Measurements from ENCODE around the gene RAB3IP. TPM values are rescaled to one million over a fixed set of nuclear protein-coding genes. Genes with fewer than 3 reads are reported as not detected.

The RAB3IP gene, protein sequence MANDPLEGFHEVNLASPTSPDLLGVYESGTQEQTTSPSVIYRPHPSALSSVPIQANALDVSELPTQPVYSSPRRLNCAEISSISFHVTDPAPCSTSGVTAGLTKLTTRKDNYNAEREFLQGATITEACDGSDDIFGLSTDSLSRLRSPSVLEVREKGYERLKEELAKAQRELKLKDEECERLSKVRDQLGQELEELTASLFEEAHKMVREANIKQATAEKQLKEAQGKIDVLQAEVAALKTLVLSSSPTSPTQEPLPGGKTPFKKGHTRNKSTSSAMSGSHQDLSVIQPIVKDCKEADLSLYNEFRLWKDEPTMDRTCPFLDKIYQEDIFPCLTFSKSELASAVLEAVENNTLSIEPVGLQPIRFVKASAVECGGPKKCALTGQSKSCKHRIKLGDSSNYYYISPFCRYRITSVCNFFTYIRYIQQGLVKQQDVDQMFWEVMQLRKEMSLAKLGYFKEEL
- total RNA-seq (ENCODE audit: unreplicated experiment) = 18.2 TPM
- long read RNA-seq, partial matches to known transcripts = 1 of 6 reads
- long read RNA-seq, other reads (novel, unspliced or antisense) = 0 of 6 reads

DNA sequence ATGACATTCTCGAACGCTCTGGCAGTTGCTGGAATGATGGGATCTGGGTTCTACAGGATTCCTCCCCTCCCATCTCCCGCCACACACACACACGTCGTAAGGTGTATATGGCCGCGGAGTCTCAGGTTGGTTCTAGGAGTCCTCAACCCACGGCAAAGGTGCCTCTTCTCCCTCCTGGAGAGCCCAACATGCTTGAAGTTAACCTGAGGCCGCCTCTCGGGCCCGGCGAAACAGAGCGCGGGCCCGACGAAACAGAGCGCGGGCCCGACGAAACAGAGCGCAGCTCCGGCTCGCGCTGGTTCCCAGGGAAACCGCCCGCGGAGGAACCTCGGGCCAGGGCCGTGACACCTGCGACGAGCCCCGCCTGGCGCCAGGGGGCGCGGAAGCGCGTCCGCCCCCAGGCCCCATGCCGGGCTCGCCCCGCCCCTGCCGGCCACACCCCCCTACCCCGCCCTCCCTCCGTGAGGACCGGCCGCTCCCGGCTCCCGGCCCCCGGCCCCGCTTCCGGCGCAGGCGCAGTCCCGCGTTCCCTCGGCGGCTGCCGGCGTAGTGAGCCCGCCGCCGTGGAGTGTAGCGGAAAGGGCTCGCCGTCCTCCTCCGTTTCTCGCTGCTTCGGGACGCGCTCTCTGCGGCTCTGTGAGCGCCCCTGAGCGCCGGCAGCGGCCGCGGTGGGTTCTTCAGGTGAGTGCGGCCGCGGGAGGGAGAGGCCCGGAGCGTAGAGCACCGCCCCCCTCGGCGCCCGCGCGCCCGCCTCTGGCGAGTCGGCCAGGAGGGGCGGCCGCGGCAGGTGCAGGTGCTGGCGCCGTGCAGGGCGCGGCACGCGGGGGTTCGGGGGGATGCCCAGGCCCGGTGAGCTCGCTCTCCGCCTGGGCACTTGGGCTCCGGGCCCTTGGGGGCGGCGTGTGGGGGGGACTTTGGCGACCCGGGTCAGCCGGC, at the start of gene RAB3IP:
Gene RAB3IP, plus strand, starts transcription at position 510 of the 936 bp plus-strand sequence. CDS start 16,549 bp downstream, outside the sequence.
- no peaks in the 10 kb centered on the region for H3K36me3 Mint-ChIP-seq (ENCODE audit: unreplicated experiment)
- peak within 1 kb of the TSS; percentile 98 for H3K4me3 Mint-ChIP-seq (ENCODE audit: unreplicated experiment)
- TF ChIP-seq, protein P1, sequence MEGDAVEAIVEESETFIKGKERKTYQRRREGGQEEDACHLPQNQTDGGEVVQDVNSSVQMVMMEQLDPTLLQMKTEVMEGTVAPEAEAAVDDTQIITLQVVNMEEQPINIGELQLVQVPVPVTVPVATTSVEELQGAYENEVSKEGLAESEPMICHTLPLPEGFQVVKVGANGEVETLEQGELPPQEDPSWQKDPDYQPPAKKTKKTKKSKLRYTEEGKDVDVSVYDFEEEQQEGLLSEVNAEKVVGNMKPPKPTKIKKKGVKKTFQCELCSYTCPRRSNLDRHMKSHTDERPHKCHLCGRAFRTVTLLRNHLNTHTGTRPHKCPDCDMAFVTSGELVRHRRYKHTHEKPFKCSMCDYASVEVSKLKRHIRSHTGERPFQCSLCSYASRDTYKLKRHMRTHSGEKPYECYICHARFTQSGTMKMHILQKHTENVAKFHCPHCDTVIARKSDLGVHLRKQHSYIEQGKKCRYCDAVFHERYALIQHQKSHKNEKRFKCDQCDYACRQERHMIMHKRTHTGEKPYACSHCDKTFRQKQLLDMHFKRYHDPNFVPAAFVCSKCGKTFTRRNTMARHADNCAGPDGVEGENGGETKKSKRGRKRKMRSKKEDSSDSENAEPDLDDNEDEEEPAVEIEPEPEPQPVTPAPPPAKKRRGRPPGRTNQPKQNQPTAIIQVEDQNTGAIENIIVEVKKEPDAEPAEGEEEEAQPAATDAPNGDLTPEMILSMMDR (IDR thresholded peaks at IDR 0.05; ENCODE audit: partially characterized antibody, unreplicated experiment) = peak; percentile 90
- DNase-seq = peak; percentile 97
- peaks cover 3% of the 10 kb centered on the region for H3K9me3 Mint-ChIP-seq (ENCODE audit: unreplicated experiment)
- peaks cover 3% of the 10 kb centered on the region for H3K4me1 Mint-ChIP-seq (ENCODE audit: low read depth, unreplicated experiment)
- peak within 1 kb of the TSS; percentile 3 for H3K27ac Mint-ChIP-seq (ENCODE audit: unreplicated experiment)
- H3K27me3 Mint-ChIP-seq (ENCODE audit: unreplicated experiment) = peaks cover 5% of the 10 kb centered on the region

DNA sequence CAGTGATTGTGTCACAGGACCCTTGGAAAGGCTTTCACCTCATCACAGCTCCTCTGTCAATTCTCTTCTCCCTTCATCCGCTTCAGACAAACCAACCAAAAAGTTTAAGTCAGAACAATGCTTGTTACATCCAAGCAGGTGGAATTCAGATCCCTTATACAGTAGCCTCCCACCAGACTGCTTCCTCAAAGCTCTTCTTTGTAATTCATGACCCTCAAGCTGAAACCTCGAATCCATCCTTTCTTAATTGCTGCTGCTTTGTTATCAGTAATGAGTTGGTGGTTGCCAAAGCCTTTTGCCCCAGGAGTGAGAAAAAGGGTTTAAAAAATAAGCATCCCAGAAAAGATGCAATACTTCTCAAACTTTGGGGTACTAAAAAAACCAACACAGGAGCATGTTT, 49.0 kb upstream of the RAB3IP start:
- Mint-ChIP-seq H3K27ac (ENCODE audit: unreplicated experiment) (no peak overlapping the region), H3K9me3 (ENCODE audit: unreplicated experiment) (no peaks in the 10 kb centered on the region), H3K4me3 (ENCODE audit: unreplicated experiment) (no peak overlapping the region), H3K4me1 (ENCODE audit: low read depth, unreplicated experiment) (no peaks in the 10 kb centered on the region), H3K27me3 (ENCODE audit: unreplicated experiment) (no peaks in the 10 kb centered on the region), H3K36me3 (ENCODE audit: unreplicated experiment) (no peaks in the 10 kb centered on the region)
- DNase-seq = no peak
- TF ChIP-seq, protein P1 (IDR thresholded peaks at IDR 0.05; ENCODE audit: partially characterized antibody, unreplicated experiment) = no peak

DNA sequence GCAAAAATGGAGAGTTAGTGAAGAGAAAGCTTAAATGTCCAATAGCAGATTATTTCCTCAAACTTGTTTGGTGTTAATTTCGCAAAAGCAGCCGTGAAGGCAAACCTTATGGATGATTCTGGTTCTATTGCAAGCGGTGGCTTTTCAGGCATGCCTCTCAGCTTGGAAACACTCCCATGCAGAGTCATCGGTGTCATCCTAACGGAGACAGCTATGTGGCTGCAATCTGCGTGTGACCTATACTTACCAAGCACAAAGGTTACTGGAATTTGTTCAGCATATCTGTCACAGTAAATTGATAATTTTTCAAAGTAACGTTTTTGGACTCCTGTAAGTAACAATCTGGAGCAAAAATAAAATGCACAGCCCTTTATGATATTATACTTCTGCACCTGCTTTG, 44.5 kb upstream of the RAB3IP start:
- no peak for DNase-seq
- H3K4me1 Mint-ChIP-seq (ENCODE audit: low read depth, unreplicated experiment) = no peaks in the 10 kb centered on the region
- no peaks in the 10 kb centered on the region for H3K27me3 Mint-ChIP-seq (ENCODE audit: unreplicated experiment)
- TF ChIP-seq, protein P1 (IDR thresholded peaks at IDR 0.05; ENCODE audit: partially characterized antibody, unreplicated experiment) = no peak
- no peak overlapping the region for H3K4me3 Mint-ChIP-seq (ENCODE audit: unreplicated experiment)
- H3K27ac Mint-ChIP-seq (ENCODE audit: unreplicated experiment) = no peak overlapping the region
- no peaks in the 10 kb centered on the region for H3K36me3 Mint-ChIP-seq (ENCODE audit: unreplicated experiment)
- H3K9me3 Mint-ChIP-seq (ENCODE audit: unreplicated experiment) = no peaks in the 10 kb centered on the region

DNA sequence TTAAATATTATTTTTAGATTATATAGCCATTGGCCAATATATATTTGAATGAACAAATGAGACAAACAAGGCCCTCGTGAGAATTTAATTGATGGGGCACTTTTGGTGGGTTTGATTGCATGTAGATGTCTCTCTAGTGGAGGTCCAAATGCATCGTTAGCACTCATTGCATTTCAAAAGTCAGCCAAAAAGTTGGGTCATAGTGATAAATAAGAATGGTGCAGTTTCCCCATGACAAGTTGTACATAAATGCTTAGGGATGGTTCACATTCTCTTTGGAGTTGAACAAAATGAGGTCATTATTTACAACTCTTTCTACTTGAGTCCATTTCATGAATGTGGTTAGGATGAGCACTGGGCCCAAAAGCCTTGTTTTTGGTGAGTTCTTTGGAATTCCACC, 40.6 kb upstream of the RAB3IP start:
- Mint-ChIP-seq H3K4me3 (ENCODE audit: unreplicated experiment) (no peak overlapping the region), H3K36me3 (ENCODE audit: unreplicated experiment) (no peaks in the 10 kb centered on the region), H3K9me3 (ENCODE audit: unreplicated experiment) (no peaks in the 10 kb centered on the region), H3K27me3 (ENCODE audit: unreplicated experiment) (no peaks in the 10 kb centered on the region), H3K27ac (ENCODE audit: unreplicated experiment) (no peak overlapping the region), H3K4me1 (ENCODE audit: low read depth, unreplicated experiment) (no peaks in the 10 kb centered on the region)
- DNase-seq = no peak
- TF ChIP-seq, protein P1 (IDR thresholded peaks at IDR 0.05; ENCODE audit: partially characterized antibody, unreplicated experiment) = no peak
